Right cardiac atrium (tissue), 5 donors: ENCODE results near the gene CAPS. TPM values are rescaled to one million over a fixed set of nuclear protein-coding genes. Genes with fewer than 3 reads are reported as not detected.
"Not testable (repeated sequence)": the region's sequence is repeated elsewhere in the genome, so short reads cannot be mapped to it uniquely, and the experiment has no call there.

Experiments
- ATAC-seq, 2 donors: fragments of 200-7000 bp; cut with Tn5 transposase; one replicate each; pipeline versions ENCODE4 v1.8.0 to v1.9.1; 2020; ENCODE audit warnings: moderate library complexity in 2 of 2, mild to moderate bottlenecking in 1 of 2
- DNase-seq, 3 donors: peaks; one replicate each; pipeline ENCODE4 v3.0.0-alpha.2; 2020
- H3K27ac ChIP-seq: one replicate; pipeline ENCODE4 v1.5.1; 2013; ENCODE audit warnings: mild to moderate bottlenecking, low read length, control low read depth, moderate library complexity
- H3K27me3 ChIP-seq: one replicate; pipeline ENCODE4 v1.6.1; 2013; ENCODE audit not compliant: control insufficient read depth, insufficient read depth
- H3K4me1 ChIP-seq: one replicate; pipeline ENCODE4 v1.6.1; 2013; ENCODE audit warnings: low read length; ENCODE audit not compliant: control insufficient read depth, insufficient read depth
- H3K4me3 ChIP-seq: one replicate; pipeline ENCODE4 v1.5.1; 2013; ENCODE audit warnings: low read length, control low read depth
- H3K9me3 ChIP-seq: one replicate; pipeline ENCODE4 v1.6.1; 2013; ENCODE audit warnings: low read length; ENCODE audit not compliant: control insufficient read depth
- WGBS: extraction: QIAGEN DNeasy Blood & Tissue Kit; methylation state at CpG from one replicate; pipeline ENCODE4 v1.1.7; 2013; 5-methylcytosine and 5-hydroxymethylcytosine counted together
- intact Hi-C, 4 donors: fragments of 100-400 bp; cut with DNase I; formaldehyde crosslinking; loops; one replicate each; pipeline versions ENCODE4 v1.11.0 to v1.14.0; 2022 to 2023
- polyA plus RNA-seq: library from polyadenylated mRNA; stranded (reverse); fragments of 200-250 nt; gene quantifications from one replicate; pipeline ENCODE4 v1.2.3, GENCODE V29; 2013
- total RNA-seq, 4 donors: library from RNA; stranded (reverse); fragmentation: NEBNext Ultra II Directional; extraction: Animal tissue kit (Norgen Biotek cat#: 25700); gene quantifications; one replicate each; pipeline ENCODE4 v1.2.1, GENCODE V29; 2021
- donor health status: healthy with polysubstance abuse.
- donor health status: DM: no; HTN: yes; CAD: no.
- donor health status: DM: no; HTN: no; CAD: no.
- donor health status: DM: no; HTN: yes; CAD: no; lungs with severe emphysema.
- donor health status: DM: yes; HTN: yes; CAD: no.

CAPS gene
- total and polyA plus RNA-seq, 5 donors, result 7.1 to 14.2 (median 9.7) TPM

DNA sequence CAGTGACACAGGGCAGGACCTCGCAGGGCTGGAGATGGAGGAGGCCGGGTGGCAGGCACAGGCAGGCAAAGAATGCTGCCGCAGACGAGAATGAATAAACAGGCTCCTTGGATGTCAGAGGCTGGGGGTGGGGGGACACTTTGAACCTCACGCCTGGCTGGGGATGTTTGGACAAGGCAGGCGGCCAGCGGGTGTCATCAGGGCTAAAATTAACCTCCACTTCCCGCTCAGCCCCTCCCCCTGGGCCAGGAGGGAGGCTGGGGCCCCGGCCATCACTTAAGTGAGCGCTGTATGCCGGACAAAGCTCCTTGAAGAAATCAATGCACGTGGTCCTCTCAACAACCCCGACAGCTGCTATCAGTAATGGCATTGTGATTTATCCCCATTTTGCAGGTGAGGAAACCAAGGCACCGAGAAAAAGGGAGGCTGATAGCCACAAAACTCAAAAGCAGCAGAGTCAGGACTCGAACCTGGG, 33.4 kb upstream of the CAPS start:
- 9% methylated on average over 15 of the region's 15 CpGs for WGBS
- DNase-seq (peak; percentile 67 to 89 (median 87)), ATAC-seq (peak; percentile 81 to 88)
- H3K27ac ChIP-seq, result no peak overlapping the region
- H3K9me3 ChIP-seq, result no peaks in the 10 kb centered on the region
- H3K27me3 ChIP-seq, result no peaks in the 10 kb centered on the region
- H3K4me3 ChIP-seq, result no peak overlapping the region
- no peaks in the 10 kb centered on the region for H3K4me1 ChIP-seq
- intact Hi-C loops, result loop anchor here in 2 of 4 donors (10.0 kb wide), 1 partner anchor 56 kb away; no protein-coding TSS in a partner anchor

DNA sequence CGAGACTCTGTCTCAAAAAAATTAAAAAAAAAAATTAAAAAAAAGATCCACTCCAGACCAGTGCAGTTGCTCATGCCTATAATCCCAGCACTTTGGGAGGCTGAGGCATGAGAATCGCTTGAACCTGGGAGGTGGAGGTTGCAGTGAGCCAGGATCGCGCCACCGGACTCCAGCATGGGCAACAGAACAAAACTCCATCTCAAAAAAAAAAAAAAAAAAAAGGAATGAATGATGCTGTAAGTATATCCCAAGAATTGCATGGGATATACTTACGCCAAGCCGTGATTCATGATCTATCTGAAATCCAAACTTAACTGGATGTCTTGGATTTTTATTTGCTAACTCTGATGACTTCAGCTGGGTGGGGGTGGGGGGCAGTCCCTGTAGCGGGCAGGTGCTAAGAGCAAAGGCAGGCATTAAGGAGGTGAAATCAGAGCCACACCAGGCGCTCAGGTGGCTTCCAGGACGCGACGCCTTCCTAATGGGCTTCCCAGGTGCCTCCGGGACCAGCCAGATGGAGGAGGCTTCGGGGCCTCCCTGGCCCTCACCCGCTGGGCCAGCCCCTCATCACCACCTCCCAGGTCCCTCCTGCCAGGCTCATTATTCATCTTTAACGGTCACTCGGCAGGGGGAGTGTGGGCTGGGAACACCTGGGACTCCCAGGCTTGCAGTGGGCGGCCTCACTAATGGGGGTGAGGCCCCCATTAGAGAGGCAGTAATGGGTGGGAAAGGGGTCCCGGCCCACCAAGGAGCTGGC, 32.3 kb upstream of the CAPS start:
- Histone ChIP-seq H3K9me3 (no peaks in the 10 kb centered on the region), H3K27me3 (no peaks in the 10 kb centered on the region), H3K4me1 (no peaks in the 10 kb centered on the region), H3K27ac (no peak overlapping the region), H3K4me3 (no peak overlapping the region)
- WGBS, result 60% methylated on average over 19 of the region's 19 CpGs
- DNase-seq (no peak), ATAC-seq (no peak)
- intact Hi-C loops, result loop anchor here in 2 of 4 donors (10.0 kb wide), 1 partner anchor 57 kb away; no protein-coding TSS in a partner anchor

DNA sequence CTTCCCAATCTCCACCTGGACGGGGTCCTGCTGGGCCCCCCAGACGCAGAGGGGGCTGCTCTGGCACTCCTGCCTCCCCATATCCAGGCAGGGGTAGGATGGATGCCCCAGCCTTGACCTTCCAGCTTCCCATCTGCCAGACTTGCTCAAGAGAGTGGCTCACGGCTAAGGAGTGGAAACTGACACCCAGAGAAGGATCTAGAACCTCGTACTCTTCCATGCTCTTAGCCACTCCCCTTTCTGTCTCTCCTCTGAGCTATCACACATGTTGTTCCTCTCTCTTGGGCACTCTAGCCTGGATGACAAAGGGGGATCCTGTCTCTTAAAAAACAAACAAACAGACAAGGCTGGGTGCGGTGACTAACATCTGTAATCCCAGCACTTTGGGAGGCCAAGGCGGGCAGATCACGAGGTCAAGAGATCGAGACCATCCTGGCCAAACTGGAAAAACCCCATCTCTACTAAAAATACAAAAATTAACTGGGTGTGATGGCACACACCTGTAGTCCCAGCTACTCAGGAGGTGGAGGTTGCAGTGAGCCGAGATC, 31.6 kb upstream of the CAPS start:
- no peaks in the 10 kb centered on the region for H3K4me1 ChIP-seq
- 61% methylated on average over 9 of the region's 9 CpGs for WGBS
- no peak overlapping the region for H3K4me3 ChIP-seq
- H3K27ac ChIP-seq, result no peak overlapping the region
- no peaks in the 10 kb centered on the region for H3K27me3 ChIP-seq
- DNase-seq (no peak), ATAC-seq (no peak)
- no peaks in the 10 kb centered on the region for H3K9me3 ChIP-seq
- intact Hi-C loops, result loop anchor here in 2 of 4 donors (10.0 kb wide), 1 partner anchor 58 kb away; no protein-coding TSS in a partner anchor

DNA sequence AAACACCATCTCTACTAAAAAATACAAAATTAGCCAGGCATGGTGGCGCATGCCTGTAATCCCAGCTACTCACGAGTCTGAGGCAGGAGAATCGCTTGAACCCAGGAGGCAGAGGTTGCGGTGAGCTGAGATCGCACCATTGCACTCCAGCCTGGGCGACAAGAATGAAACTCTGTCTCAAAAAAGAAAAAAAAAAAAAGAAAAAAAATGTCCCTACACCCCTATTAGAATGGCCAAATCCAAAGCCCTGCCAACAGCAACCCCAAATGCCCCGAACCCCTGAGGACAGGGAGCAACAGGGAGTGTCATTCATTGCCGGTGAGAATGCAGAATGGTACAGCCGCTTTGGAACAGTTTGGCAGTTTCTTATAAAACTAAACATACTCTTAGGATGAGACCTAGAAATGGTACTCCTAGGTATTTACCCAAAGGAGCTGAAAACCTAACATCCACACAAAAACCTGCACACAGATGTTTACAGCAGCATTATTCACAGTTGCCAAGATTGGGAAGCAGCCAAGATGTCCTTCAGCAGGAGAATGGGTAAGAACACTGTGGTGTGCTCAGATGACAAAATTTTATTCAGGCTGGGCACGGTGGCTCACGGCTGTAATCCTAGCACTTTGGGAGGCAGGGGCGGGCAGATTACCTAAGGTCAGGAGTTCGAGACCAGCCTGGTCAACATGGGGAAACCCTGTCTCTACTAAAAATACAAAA, 30.7 kb upstream of the CAPS start:
- not testable (repeated sequence) for H3K27ac ChIP-seq, H3K4me3 ChIP-seq, ATAC-seq, H3K27me3 ChIP-seq, DNase-seq, H3K9me3 ChIP-seq, H3K4me1 ChIP-seq
- intact Hi-C loops, result loop anchor here in 2 of 4 donors (10.0 kb wide), 1 partner anchor 59 kb away; no protein-coding TSS in a partner anchor
- WGBS, result 68% methylated on average over 13 of the region's 13 CpGs

DNA sequence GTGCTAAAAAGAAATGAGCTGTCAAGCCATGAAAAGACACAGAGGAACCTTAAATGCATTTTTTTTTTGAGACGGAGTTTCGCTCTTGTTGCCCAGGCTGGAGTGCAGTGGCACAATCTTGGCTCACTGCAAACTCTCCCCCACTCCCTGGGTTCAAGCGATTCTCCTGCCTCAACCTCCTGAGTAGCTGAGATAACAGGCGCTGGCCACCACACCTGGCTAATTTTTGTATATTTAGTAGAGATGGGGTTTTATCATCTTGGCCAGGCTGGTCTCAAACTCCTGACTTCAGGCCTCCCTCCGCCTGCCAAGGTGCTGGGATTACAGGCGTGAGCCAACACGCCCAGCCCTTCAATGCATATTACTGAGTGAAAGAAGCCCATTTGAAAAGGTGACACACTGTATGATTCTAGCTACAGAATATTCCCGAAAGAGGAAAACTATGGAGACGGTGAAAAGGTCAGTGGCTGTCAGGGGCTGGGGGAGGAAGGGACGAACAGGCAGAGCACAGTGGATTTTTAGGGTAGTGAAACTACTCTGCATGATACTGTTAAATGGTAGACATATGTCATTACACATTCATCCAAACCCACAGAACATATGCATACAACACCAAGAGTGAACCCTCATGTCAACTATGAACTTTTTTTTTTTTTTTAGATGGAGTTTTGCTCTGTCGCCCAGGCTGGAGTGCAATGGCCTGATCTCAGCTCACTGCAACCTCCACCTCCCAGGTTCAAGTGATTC, 29.8 kb upstream of the CAPS start:
- not testable (repeated sequence) for H3K27me3 ChIP-seq, H3K4me3 ChIP-seq, ATAC-seq, H3K9me3 ChIP-seq, H3K27ac ChIP-seq, DNase-seq, H3K4me1 ChIP-seq
- intact Hi-C loops, result loop anchor here in 2 of 4 donors (10.0 kb wide), 1 partner anchor 59 kb away; no protein-coding TSS in a partner anchor
- 73% methylated on average over 11 of the region's 11 CpGs for WGBS

DNA sequence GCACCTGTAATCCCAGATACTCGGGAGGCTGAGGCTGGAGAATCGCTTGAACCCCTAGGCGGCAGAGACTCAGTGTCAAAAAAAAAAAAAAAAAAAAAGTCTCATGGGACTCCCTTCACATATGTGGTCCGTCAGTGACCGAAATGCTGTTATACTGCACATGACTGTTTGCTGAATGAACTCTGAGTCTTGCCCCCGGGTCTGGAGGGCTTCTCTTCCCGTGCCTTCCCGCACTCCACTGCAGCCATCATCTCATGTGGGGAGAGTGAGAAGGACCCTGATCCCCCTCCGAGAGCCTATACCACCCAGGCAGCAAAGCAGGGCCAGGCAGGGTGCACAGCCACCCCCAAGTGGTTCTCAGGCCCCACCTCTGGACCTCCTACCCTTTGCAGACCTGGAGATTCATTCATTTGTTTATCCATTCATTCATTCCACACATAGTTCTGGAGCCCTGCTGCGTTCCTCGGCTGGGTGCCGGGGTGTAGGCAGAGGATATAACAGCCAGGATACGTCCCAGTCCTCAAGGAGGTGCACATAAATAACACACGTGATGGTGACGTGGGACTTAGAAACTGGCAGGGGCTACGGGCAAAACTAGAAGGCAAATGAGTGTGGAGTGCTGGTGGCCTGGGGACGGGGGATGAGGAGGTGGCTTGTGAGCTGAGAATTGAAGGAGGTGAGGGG, 24.6 kb upstream of the CAPS start:
- Histone ChIP-seq H3K4me1 (peaks cover 6% of the 10 kb centered on the region), H3K27me3 (no peaks in the 10 kb centered on the region), H3K4me3 (no peak overlapping the region), H3K27ac (no peak overlapping the region), H3K9me3 (no peaks in the 10 kb centered on the region)
- no peak for ATAC-seq
- WGBS, result 50% methylated on average over 17 of the region's 17 CpGs
- DNase-seq, result no peak
- intact Hi-C loops, result loop anchor here in 2 of 4 donors (10.0 kb wide), 1 partner anchor 65 kb away; no protein-coding TSS in a partner anchor

DNA sequence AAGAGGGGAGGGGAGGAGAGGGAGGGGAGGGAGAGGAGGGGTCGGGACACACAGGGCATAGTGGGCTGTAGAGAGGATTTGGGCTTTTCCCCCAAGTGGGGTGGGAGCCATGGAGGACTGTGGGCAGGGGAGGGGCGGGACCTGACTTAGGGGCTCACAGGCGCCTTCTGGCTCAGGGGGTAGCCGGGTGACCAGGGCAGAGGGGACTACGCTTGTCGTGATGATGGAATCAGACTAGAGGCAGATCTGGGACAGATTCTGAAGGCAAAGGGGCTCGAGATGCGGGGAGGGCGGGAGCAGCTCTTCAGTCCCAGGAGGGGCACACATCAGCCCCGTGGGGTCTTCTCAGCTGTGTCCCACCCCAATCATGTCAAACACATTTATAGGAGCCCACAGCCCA, 24.0 kb upstream of the CAPS start:
- no peak for ATAC-seq
- peaks cover 6% of the 10 kb centered on the region for H3K4me1 ChIP-seq
- no peak overlapping the region for H3K27ac ChIP-seq

DNA sequence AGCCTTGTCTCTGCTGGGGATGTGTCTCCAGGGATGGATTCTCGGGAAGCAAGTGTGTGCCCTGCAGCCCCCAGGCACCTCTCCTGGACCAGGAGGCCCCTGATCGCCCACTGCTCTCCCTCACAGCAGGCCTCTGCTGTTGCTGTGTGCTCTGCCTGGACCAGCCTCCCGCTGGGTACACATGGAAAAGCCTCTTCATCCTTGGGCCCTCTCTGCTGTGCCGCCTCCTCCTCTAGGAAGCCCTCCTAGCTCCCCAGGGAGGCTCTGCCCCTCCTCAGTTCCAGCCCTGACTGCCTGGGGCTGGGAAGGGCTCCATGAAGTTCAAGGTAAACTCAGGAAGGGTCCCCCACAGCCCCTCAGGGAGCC, 22.5 kb upstream of the CAPS start:
- no peak overlapping the region for H3K27ac ChIP-seq
- no peak overlapping the region for H3K4me3 ChIP-seq
- no peak for DNase-seq
- ATAC-seq, result no peak
- intact Hi-C loops, result loop anchor here in 3 of 4 donors (5.0 to 10.0 kb wide), 3 partner anchors 84 to 89 kb away; partner anchors contain the start of gene NRTN (in 2 of the 3)
- H3K9me3 ChIP-seq, result no peaks in the 10 kb centered on the region
- WGBS, result 56% methylated on average over 4 of the region's 4 CpGs
- H3K27me3 ChIP-seq, result no peaks in the 10 kb centered on the region
- peaks cover 6% of the 10 kb centered on the region for H3K4me1 ChIP-seq

More for the DNA sequence above, 24.0 kb upstream of the CAPS start:
- 46% methylated on average over 10 of the region's 10 CpGs for WGBS
- peak in 1 of 3 donors; percentile 48 for DNase-seq
- H3K4me3 ChIP-seq, result no peak overlapping the region
- H3K27me3 ChIP-seq, result no peaks in the 10 kb centered on the region
- no peaks in the 10 kb centered on the region for H3K9me3 ChIP-seq
- intact Hi-C loops, result loop anchor here in 3 of 4 donors (5.0 to 10.0 kb wide), 3 partner anchors 83 to 88 kb away; partner anchors contain the start of gene NRTN (in 2 of the 3)

DNA sequence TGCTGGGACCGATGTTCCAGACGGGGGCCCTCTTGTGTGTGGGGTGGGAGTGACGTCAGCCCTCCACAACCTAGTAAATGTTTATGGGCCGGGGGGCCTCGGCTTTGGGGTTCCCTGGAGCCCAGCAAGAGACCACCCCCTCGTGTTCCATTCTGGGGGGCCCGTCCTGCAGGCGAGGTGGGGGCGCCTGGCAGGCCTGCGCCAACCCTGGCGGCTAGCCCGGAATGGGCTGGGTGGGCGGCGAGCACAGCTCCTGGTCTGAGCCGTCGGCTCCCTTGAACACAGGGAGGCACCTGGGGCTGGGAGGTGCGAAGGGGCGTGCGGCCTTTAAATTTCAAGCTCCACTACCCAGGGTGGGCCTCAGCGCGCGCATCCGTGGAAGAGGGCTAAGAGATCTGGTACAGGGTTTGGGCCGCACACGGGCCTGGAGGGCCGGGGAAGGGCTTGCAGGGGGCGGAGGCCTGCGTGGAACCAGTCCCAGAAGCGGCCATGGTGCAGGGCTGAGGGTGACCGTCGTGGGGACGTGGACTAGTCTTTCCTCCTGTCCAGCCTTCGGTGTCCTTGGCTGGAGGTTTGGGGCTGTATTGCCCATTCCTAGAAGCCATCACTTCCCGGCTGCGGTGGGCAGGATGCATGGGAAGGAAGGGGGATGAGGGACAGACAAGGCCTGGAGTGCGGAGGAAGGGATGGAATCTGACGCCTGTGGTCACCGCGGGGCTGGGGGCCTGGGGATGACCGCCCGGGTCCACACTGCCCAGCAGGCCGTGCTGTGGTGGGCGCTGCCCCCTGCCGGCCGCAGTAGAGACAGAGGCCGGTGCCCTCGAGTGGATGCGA, 21.9 kb upstream of the CAPS start:
- peak; percentile 39 to 44 for ATAC-seq
- H3K27ac ChIP-seq, result peak overlapping the region; percentile 22
- H3K4me1 ChIP-seq, result peaks cover 6% of the 10 kb centered on the region

More for the DNA sequence above, 21.9 kb upstream of the CAPS start:
- Histone ChIP-seq H3K9me3 (no peaks in the 10 kb centered on the region), H3K4me3 (no peak overlapping the region), H3K27me3 (no peaks in the 10 kb centered on the region)
- peak in 2 of 3 donors; percentile 83 for DNase-seq
- WGBS, result 6% methylated on average over 48 of the region's 48 CpGs
- intact Hi-C loops, result loop anchor here (2.0 to 10.0 kb wide), 4 partner anchors 85 to 90 kb away; partner anchors contain the start of gene NRTN (in 3 of the 4)
